Activated CD4-positive, CD25-positive, alpha-beta regulatory T cell treated with anti-CD3 and anti-CD28 coated beads, Interleukin-2, amount 50 U/mL, for 72 hours (primary cell): ENCODE data around the gene RAPGEF4.
"Not testable (repeated sequence)": the region's sequence is repeated elsewhere in the genome, so short reads cannot be mapped to it uniquely, and the experiment has no call there.

Experiments used
- DNase-seq: peaks from one replicate; pipeline ENCODE4 v3.0.0; 2021

The RAPGEF4 gene

GRCh38 chr2:172775319-172775718, 39.7 kb downstream of the RAPGEF4 start:
- DNase-seq, result no peak

GRCh38 chr2:172777431-172777830, 41.8 kb downstream of the RAPGEF4 start:
- DNase-seq, result no peak

- no peak for DNase-seq
These were observed 47.0 kb downstream of the RAPGEF4 start for GRCh38 chr2:172782506-172783164.

- no peak for DNase-seq
These were observed 47.7 kb downstream of the RAPGEF4 start for GRCh38 chr2:172783165-172783898.

- DNase-seq, result no peak
These were observed 53.2 kb downstream of the RAPGEF4 start for GRCh38 chr2:172788871-172789270.

GRCh38 chr2:172790404-172790803, 54.8 kb downstream of the RAPGEF4 start:
- DNase-seq, result no peak

- no peak for DNase-seq
These were observed 56.3 kb downstream of the RAPGEF4 start for GRCh38 chr2:172791953-172792352.

GRCh38 chr2:172792711-172793110, 57.1 kb downstream of the RAPGEF4 start:
- DNase-seq, result no peak

GRCh38 chr2:172803308-172803707, 67.7 kb downstream of the RAPGEF4 start:
- DNase-seq, result not testable (repeated sequence)

- DNase-seq, result no peak
These were observed 68.8 kb downstream of the RAPGEF4 start for GRCh38 chr2:172804423-172804822.

- no peak for DNase-seq
These were observed 70.8 kb downstream of the RAPGEF4 start for GRCh38 chr2:172806493-172806892.

GRCh38 chr2:172806996-172807395, 71.4 kb downstream of the RAPGEF4 start:
- no peak for DNase-seq

GRCh38 chr2:172808156-172808555, 72.5 kb downstream of the RAPGEF4 start:
- DNase-seq, result no peak

- no peak for DNase-seq
These were observed 75.4 kb downstream of the RAPGEF4 start for GRCh38 chr2:172811027-172811426.

- no peak for DNase-seq
These were observed 76.6 kb downstream of the RAPGEF4 start for GRCh38 chr2:172812158-172812744.

- no peak for DNase-seq
These were observed 77.8 kb downstream of the RAPGEF4 start for GRCh38 chr2:172813314-172813888.

- DNase-seq, result no peak
These were observed 81.8 kb downstream of the RAPGEF4 start for GRCh38 chr2:172817411-172817810.

- DNase-seq, result no peak
These were observed 84.3 kb downstream of the RAPGEF4 start for GRCh38 chr2:172819943-172820342.

GRCh38 chr2:172821370-172822338, 86.0 kb downstream of the RAPGEF4 start:
- no peak for DNase-seq

- DNase-seq, result no peak
These were observed 86.9 kb downstream of the RAPGEF4 start for GRCh38 chr2:172822585-172822984.

GRCh38 chr2:172823261-172823850, 87.7 kb downstream of the RAPGEF4 start:
- no peak for DNase-seq

- no peak for DNase-seq
These were observed 90.9 kb downstream of the RAPGEF4 start for GRCh38 chr2:172826522-172826921.
